Endothelial cell (in vitro differentiated cells): ENCODE measurements around the gene C2orf76. TPM values are rescaled to one million over a fixed set of nuclear protein-coding genes. Genes with fewer than 3 reads are reported as not detected.

ENCODE experiments used
- DNase-seq: peaks from one replicate; pipeline ENCODE4 v3.0.0; 2021; ENCODE audit warnings: low spot score
- H3K27ac Mint-ChIP-seq: one replicate; pipeline ENCODE4 v1.8.0; 2021; ENCODE audit warnings: mixed read lengths, inconsistent platforms; ENCODE audit not compliant: unreplicated experiment
- H3K27me3 Mint-ChIP-seq: one replicate; pipeline ENCODE4 v1.8.0; 2021; ENCODE audit warnings: mild to moderate bottlenecking, moderate library complexity, mixed read lengths, inconsistent platforms; ENCODE audit not compliant: unreplicated experiment
- H3K36me3 Mint-ChIP-seq: one replicate; pipeline ENCODE4 v1.8.0; 2021; ENCODE audit warnings: mild to moderate bottlenecking, low read depth, mixed read lengths, inconsistent platforms; ENCODE audit not compliant: unreplicated experiment
- H3K4me1 Mint-ChIP-seq: one replicate; pipeline ENCODE4 v1.8.0; 2021; ENCODE audit warnings: mild to moderate bottlenecking, mixed read lengths, inconsistent platforms; ENCODE audit not compliant: unreplicated experiment
- H3K4me3 Mint-ChIP-seq: one replicate; pipeline ENCODE4 v1.8.0; 2021; ENCODE audit warnings: mild to moderate bottlenecking, mixed read lengths, inconsistent platforms; ENCODE audit not compliant: unreplicated experiment
- H3K9me3 Mint-ChIP-seq: one replicate; pipeline ENCODE4 v1.8.0; 2021; ENCODE audit warnings: mixed read lengths, inconsistent platforms; ENCODE audit not compliant: unreplicated experiment
- total RNA-seq: library from RNA; stranded (reverse); fragmentation: NEBNext Ultra II Directional; extraction: Animal tissue kit (Norgen Biotek cat#: 25700); gene quantifications from one replicate; pipeline ENCODE4 v1.2.1, GENCODE V29; 2021; ENCODE audit not compliant: unreplicated experiment
- TF ChIP-seq, protein P1 (sequence below): fragments of 200-600 bp; sonication (generic); IDR thresholded peaks from one replicate; pipeline ENCODE4 v1.5.0; 2021; ENCODE audit warnings: antibody characterized with exemption; ENCODE audit not compliant: unreplicated experiment

Gene C2orf76
- total RNA-seq, 1 donor from 2014 or later: 10.8 TPM

DNA sequence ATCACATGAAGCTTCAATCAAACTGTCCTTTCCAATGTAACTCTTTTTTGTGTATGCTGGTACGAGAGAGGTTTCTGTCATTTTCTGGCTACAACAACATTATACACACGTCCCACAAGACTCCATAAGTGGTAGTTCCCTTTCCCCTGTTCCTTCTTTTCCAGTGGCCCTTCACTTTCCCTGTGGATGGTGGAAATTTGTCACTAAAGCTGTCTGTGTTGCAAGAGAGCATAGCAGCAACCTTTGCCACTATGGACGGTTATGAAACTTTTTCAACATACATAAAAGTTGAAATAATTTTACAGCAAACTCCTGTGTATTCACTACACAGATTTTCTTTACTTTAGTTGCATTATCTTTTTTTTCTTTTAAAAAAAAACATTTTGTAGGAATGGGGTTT lies 18.8 kb upstream of the C2orf76 start:
- H3K4me1 Mint-ChIP-seq: peaks cover 22% of the 10 kb centered on the region
- TF ChIP-seq, protein P1, sequence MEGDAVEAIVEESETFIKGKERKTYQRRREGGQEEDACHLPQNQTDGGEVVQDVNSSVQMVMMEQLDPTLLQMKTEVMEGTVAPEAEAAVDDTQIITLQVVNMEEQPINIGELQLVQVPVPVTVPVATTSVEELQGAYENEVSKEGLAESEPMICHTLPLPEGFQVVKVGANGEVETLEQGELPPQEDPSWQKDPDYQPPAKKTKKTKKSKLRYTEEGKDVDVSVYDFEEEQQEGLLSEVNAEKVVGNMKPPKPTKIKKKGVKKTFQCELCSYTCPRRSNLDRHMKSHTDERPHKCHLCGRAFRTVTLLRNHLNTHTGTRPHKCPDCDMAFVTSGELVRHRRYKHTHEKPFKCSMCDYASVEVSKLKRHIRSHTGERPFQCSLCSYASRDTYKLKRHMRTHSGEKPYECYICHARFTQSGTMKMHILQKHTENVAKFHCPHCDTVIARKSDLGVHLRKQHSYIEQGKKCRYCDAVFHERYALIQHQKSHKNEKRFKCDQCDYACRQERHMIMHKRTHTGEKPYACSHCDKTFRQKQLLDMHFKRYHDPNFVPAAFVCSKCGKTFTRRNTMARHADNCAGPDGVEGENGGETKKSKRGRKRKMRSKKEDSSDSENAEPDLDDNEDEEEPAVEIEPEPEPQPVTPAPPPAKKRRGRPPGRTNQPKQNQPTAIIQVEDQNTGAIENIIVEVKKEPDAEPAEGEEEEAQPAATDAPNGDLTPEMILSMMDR: no peak
- H3K27ac Mint-ChIP-seq: no peak overlapping the region
- no peak for DNase-seq
- H3K4me3 Mint-ChIP-seq: no peak overlapping the region
- H3K9me3 Mint-ChIP-seq: no peaks in the 10 kb centered on the region
- H3K27me3 Mint-ChIP-seq: peaks cover 3% of the 10 kb centered on the region
- H3K36me3 Mint-ChIP-seq: no peaks in the 10 kb centered on the region

DNA sequence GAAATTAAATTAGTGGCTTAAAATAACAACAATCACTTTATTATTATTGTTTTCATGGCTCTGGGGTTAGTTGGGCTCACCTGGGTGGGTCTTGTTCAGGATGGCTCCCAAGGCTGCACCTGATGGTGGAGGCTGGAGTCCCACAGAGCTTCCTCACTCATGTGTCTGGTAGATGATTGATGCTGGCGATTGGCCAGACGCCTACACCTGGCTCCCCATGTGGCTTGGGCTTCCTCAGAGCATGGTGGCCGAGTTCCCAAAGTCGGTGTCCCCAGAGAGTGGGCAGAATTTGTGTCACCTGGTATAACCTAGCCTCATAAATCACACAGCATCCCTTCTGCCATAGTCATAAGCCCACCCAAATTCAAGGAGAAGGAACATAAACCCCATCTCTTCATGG lies 18.3 kb upstream of the C2orf76 start:
- H3K27me3 Mint-ChIP-seq: peaks cover 3% of the 10 kb centered on the region
- TF ChIP-seq, protein P1: no peak
- no peaks in the 10 kb centered on the region for H3K36me3 Mint-ChIP-seq
- DNase-seq: no peak
- peaks cover 18% of the 10 kb centered on the region for H3K4me1 Mint-ChIP-seq
- no peak overlapping the region for H3K4me3 Mint-ChIP-seq
- H3K27ac Mint-ChIP-seq: no peak overlapping the region
- no peaks in the 10 kb centered on the region for H3K9me3 Mint-ChIP-seq

DNA sequence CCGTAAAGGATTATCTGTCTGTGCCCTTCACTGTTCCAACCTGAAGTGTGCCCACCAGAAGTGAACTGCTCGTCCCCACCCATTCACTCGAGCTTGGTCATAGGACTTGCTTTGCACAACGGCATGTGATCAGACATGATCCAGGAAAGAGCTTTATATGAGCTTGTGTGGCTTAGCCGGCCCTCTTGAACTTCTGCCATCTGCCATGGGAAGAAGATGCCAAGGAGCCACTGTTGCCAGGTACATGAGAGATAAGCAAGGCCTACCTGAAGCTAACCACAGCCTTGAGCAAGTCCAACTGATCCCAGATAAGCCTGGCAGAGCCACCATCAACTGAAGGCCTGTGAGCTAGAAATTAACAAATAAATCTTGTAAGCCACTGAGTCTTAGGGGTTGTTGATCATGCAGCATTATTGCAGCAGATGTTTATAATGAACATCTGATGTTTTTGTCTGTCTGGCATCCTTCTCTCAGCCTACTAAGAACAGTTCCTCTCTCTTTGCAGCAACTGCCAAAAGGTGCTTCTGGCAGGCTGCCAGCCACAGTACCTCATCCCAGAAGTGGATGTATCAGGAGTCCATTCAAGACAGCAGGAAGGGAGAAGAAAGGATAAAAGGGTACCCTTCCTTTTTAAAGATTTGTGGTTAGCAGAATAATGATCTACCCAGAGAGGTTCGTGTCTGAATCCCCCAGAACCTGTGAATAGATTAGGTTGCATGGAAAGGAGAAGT lies 16.9 kb upstream of the C2orf76 start:
- Mint-ChIP-seq H3K27me3 (peaks cover 3% of the 10 kb centered on the region), H3K4me3 (no peak overlapping the region), H3K9me3 (no peaks in the 10 kb centered on the region), H3K36me3 (no peaks in the 10 kb centered on the region), H3K27ac (no peak overlapping the region), H3K4me1 (peaks cover 4% of the 10 kb centered on the region)
- TF ChIP-seq, protein P1: no peak
- no peak for DNase-seq

DNA sequence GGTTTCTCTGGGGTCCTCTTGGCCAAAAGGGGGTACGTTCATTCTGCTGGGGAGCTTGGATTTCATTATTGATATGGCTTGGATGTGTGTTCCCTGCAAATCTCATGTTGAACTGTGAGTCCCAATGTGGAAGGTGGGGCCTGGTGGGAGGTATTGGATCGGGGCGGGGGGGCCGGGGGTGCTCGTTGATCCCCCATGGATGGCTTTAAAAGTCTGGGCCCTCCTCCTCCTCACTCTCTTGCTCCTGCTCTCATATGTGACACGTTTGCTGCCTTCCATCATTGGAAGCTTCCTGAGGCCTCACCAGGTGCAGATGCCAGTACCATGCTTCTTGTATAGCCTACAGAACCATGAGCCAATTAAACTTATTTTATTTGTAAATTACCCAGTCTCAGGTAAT lies 11.9 kb upstream of the C2orf76 start:
- TF ChIP-seq, protein P1: no peak
- peaks cover 16% of the 10 kb centered on the region for H3K36me3 Mint-ChIP-seq
- H3K4me1 Mint-ChIP-seq: peaks cover 6% of the 10 kb centered on the region
- no peak overlapping the region for H3K4me3 Mint-ChIP-seq
- no peak overlapping the region for H3K27ac Mint-ChIP-seq
- no peak for DNase-seq
- H3K27me3 Mint-ChIP-seq: no peaks in the 10 kb centered on the region
- H3K9me3 Mint-ChIP-seq: no peaks in the 10 kb centered on the region

DNA sequence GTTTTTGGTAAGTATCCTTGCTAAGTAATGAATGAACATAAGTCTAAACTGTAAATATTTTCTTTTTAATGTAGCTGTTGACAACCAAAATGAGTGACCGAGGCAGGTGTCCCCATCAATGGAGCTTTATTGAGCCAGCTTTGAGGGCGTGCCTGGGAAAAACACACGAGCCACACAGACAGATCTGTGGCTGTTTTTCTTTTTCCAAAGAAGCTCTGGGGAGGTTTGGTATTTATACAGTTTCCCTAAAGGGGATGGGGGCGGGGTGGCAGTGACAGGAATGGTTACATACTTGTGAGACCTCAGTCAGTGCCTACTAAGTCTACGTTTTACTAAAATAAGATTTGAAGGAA lies 11.3 kb upstream of the C2orf76 start:
- DNase-seq: no peak
- Mint-ChIP-seq H3K36me3 (peaks cover 22% of the 10 kb centered on the region), H3K4me1 (peaks cover 6% of the 10 kb centered on the region), H3K4me3 (no peak overlapping the region), H3K27ac (no peak overlapping the region), H3K27me3 (no peaks in the 10 kb centered on the region), H3K9me3 (no peaks in the 10 kb centered on the region)
- TF ChIP-seq, protein P1: no peak
